ENCODE measurements around the gene TPM1.

DNA sequence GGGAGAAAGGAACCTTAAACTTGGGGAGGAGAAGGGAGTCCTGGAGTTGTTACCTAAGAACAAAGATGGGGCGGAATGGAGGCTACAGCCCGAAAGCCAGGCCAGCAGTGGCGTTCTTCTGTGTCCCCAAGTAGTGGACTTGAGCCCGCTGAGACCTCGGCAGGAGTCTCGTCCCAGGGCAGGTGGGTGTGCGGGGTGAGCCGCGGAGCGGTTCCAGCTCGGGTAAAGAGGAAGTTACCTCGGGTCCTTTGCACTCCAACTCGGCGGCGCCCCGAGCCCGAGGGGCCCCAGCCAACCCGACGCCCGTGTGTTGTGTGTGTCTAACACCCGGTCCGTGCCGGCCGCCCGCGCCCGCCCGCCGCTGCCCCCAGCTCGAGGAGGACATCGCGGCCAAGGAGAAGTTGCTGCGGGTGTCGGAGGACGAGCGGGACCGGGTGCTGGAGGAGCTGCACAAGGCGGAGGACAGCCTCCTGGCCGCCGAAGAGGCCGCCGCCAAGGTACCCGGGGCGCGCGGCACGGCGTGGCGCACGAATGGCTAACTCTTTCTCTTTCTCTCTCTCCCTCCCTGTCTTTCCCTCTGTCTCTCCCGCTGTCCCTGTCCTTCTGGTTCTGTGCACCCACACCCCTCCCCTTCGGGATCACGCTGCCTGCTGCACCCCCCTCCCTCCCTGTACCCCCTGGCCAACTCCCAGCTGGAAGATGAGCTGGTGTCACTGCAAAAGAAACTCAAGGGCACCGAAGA is 959 bp downstream of the TPM1 start:
- TF ChIP-seq, protein P1, sequence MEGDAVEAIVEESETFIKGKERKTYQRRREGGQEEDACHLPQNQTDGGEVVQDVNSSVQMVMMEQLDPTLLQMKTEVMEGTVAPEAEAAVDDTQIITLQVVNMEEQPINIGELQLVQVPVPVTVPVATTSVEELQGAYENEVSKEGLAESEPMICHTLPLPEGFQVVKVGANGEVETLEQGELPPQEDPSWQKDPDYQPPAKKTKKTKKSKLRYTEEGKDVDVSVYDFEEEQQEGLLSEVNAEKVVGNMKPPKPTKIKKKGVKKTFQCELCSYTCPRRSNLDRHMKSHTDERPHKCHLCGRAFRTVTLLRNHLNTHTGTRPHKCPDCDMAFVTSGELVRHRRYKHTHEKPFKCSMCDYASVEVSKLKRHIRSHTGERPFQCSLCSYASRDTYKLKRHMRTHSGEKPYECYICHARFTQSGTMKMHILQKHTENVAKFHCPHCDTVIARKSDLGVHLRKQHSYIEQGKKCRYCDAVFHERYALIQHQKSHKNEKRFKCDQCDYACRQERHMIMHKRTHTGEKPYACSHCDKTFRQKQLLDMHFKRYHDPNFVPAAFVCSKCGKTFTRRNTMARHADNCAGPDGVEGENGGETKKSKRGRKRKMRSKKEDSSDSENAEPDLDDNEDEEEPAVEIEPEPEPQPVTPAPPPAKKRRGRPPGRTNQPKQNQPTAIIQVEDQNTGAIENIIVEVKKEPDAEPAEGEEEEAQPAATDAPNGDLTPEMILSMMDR (conservative IDR thresholded peaks at IDR 0.05 in 1 of 2, IDR thresholded peaks at IDR 0.05 in 1 of 2; ENCODE audit: low read depth in 1 of 2, low read length in 2 of 2): no peak
- no peak for TF ChIP-seq EZH2 (IDR thresholded peaks at IDR 0.05; ENCODE audit: low read length, missing control alignments)
